Measurements from ENCODE around the gene FAM89A.

DNA sequence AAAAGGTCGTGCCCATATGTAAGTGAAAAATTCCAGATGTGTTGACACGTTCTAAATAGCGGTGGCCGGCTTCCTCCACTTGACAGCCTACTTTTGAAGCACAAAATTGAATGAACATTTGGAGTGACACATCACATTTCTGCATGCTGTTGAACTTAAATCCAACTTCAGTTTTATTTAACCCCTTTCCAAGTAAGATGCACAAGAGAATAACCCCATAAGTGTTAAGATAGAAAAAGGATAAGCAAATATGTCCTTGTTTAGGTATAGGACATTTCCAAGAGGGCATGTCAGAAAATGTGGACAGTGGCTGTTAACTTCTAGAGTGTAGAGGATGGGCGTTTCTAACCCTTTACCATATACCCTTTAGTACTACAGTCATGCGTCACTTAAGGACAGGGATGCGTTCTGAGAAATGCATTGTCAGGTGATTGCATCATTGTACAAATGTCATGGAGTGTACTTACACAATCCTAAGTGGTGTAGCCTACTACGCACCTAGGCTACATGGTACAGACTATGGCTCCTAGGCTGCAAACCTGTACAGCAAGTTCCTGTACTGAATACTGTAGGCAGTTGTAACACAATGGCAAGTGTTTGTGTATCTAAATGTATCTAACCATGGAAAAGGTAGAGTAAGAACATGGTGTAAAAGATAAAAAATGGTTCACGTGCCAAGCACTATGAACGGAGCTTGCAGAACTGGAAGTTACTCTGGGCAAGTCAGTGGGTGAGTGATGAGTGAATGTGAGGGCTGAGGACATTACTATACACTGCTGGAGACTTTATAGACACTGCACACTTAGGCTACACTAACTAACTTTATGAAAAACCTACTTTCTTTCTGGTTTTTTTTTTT is 9.3 kb upstream of the FAM89A start:
- TF ChIP-seq CTCF (IDR thresholded peaks at IDR 0.05; ENCODE audit: extremely low read depth in 1 of 2, insufficient read depth in 1 of 2, low read depth in 1 of 2, low read length in 2 of 2) (no peak), POLR2A (IDR thresholded peaks at IDR 0.05; ENCODE audit: low read depth, low read length) (no peak), MYC (IDR thresholded peaks at IDR 0.05; ENCODE audit: low read depth, low read length) (no peak), POLR2AphosphoS5 (IDR thresholded peaks at IDR 0.05; ENCODE audit: insufficient read depth, low read depth, low read length) (no peak), EZH2 (IDR thresholded peaks at IDR 0.05; ENCODE audit: borderline replicate concordance, low read depth, low read length, severe bottlenecking) (no peak), MAX (IDR thresholded peaks at IDR 0.05; ENCODE audit: insufficient read depth, insufficient read length) (no peak)

Data from endothelial cell of umbilical vein (primary cell).